Measurements from ENCODE around the gene UBFD1.
"Not testable (repeated sequence)": the region's sequence is repeated elsewhere in the genome, so short reads cannot be mapped to it uniquely, and the experiment has no call there.

UBFD1 gene

GRCh38 chr16:23527961-23528643, 29.4 kb upstream of the UBFD1 start:
- no peak for FAIRE-seq

- no peak for FAIRE-seq
Observed at GRCh38 chr16:23528644-23529310, 28.8 kb upstream of the UBFD1 start.

GRCh38 chr16:23530062-23530461, 27.5 kb upstream of the UBFD1 start:
- no peak for FAIRE-seq

- no peak for FAIRE-seq
Observed at GRCh38 chr16:23532448-23532847, 25.1 kb upstream of the UBFD1 start.

GRCh38 chr16:23534868-23535860, 22.4 kb upstream of the UBFD1 start:
- FAIRE-seq, result no peak

- no peak for FAIRE-seq
Observed at GRCh38 chr16:23535901-23536300, 21.6 kb upstream of the UBFD1 start.

GRCh38 chr16:23537390-23537789, 20.1 kb upstream of the UBFD1 start:
- FAIRE-seq, result no peak

GRCh38 chr16:23538919-23539278, 18.6 kb upstream of the UBFD1 start:
- no peak for FAIRE-seq

- FAIRE-seq, result no peak
Observed at GRCh38 chr16:23539984-23540816, 17.3 kb upstream of the UBFD1 start.

- FAIRE-seq, result not testable (repeated sequence)
Observed at GRCh38 chr16:23540817-23541178, 16.7 kb upstream of the UBFD1 start.

- no peak for FAIRE-seq
Observed at GRCh38 chr16:23544436-23544835, 13.1 kb upstream of the UBFD1 start.

- no peak for FAIRE-seq
Observed at GRCh38 chr16:23549938-23550337, 7.6 kb upstream of the UBFD1 start.

GRCh38 chr16:23552161-23552560, 5.4 kb upstream of the UBFD1 start:
- no peak for FAIRE-seq

GRCh38 chr16:23554536-23554935, 3.0 kb upstream of the UBFD1 start:
- FAIRE-seq, result no peak

GRCh38 chr16:23557779-23558702, 514 bp downstream of the UBFD1 start:
- no peak for FAIRE-seq

- FAIRE-seq, result no peak
Observed at GRCh38 chr16:23561586-23561985, 4.1 kb downstream of the UBFD1 start.

- FAIRE-seq, result no peak
Observed at GRCh38 chr16:23562505-23562904, 5.0 kb downstream of the UBFD1 start.

GRCh38 chr16:23563186-23563585, 5.7 kb downstream of the UBFD1 start:
- no peak for FAIRE-seq

GRCh38 chr16:23564575-23565363, 7.2 kb downstream of the UBFD1 start:
- no peak for FAIRE-seq

GRCh38 chr16:23566724-23567123, 9.2 kb downstream of the UBFD1 start:
- FAIRE-seq, result no peak

- FAIRE-seq, result no peak
Observed at GRCh38 chr16:23567602-23568001, 10.1 kb downstream of the UBFD1 start.

Measured in G401.6 (cell line).